Measurements from ENCODE around the gene MAN1C1. TPM values are rescaled to one million over a fixed set of nuclear protein-coding genes. Genes with fewer than 3 reads are reported as not detected.

Gene MAN1C1
- total RNA-seq, 2 donors from 2014 or later = 4.4 to 10.9 TPM

DNA sequence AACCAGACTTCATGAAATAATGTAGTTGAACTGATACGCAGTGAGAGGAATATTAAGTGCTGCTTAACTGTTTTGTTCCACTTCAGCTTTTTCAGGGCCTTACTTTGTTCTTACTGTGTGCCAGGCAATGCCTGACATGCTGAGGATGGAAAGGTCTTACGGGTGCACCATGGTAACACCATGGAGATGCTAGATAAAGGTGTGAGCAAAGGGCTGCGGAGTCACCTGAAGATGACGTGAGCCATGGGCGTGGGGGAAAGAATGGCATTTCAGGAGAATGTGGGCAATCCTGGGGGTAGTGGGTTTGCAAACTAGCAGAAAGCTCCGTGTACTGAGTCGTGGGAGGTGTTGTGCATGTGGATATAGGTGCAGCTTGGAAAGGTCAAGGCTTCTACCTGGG is 27.3 kb downstream of the MAN1C1 start:
- H3K27me3 ChIP-seq = no peaks in the 10 kb centered on the region
- H3K27ac ChIP-seq = no peak overlapping the region
- intact Hi-C loops (cut with DNase I) = no loop called here
- no peak overlapping the region for H3K4me3 ChIP-seq
- H3K36me3 ChIP-seq (replicated peaks in 1 of 2; ENCODE audit: insufficient read depth in 1 of 2, low read depth in 2 of 2) = no peaks in the 10 kb centered on the region
- no peaks in the 10 kb centered on the region for H3K4me1 ChIP-seq
- TF ChIP-seq, protein P1, sequence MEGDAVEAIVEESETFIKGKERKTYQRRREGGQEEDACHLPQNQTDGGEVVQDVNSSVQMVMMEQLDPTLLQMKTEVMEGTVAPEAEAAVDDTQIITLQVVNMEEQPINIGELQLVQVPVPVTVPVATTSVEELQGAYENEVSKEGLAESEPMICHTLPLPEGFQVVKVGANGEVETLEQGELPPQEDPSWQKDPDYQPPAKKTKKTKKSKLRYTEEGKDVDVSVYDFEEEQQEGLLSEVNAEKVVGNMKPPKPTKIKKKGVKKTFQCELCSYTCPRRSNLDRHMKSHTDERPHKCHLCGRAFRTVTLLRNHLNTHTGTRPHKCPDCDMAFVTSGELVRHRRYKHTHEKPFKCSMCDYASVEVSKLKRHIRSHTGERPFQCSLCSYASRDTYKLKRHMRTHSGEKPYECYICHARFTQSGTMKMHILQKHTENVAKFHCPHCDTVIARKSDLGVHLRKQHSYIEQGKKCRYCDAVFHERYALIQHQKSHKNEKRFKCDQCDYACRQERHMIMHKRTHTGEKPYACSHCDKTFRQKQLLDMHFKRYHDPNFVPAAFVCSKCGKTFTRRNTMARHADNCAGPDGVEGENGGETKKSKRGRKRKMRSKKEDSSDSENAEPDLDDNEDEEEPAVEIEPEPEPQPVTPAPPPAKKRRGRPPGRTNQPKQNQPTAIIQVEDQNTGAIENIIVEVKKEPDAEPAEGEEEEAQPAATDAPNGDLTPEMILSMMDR (IDR thresholded peaks at IDR 0.05) = no peak
- no peak for TF ChIP-seq POLR2A (IDR thresholded peaks at IDR 0.05)
- ATAC-seq = no peak
- 81 to 83% methylated on average over 7 of the region's 7 CpGs for WGBS, 2 donors
- H3K9me3 ChIP-seq = no peaks in the 10 kb centered on the region
- DNase-seq = no peak

DNA sequence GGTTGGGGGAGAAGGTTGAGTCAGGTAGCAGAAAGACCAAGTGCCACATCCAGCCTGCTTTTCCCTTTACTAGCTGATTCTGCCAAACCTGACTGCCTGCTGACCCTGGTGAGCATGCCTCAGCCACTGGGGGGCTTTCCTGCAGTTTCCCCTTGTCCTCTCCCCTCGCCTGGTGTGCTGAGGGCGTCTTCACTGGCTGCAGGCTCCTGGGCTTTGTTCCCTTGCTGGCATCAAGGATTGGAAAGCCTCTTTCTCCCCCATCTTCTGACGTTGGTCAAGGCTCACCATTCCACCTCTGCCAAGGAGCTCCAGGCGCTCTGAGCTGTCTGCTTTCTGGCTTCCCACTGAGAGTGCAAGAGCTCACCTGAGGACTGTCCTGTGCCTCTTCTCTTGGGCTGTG is 28.4 kb downstream of the MAN1C1 start:
- Histone ChIP-seq H3K4me3 (no peak overlapping the region), H3K27ac (no peak overlapping the region), H3K27me3 (no peaks in the 10 kb centered on the region), H3K36me3 (replicated peaks in 1 of 2; ENCODE audit: insufficient read depth in 1 of 2, low read depth in 2 of 2) (no peaks in the 10 kb centered on the region), H3K9me3 (no peaks in the 10 kb centered on the region), H3K4me1 (no peaks in the 10 kb centered on the region)
- intact Hi-C loops (cut with DNase I) = no loop called here
- ATAC-seq = no peak
- TF ChIP-seq, protein P1 (IDR thresholded peaks at IDR 0.05) = no peak
- TF ChIP-seq POLR2A (IDR thresholded peaks at IDR 0.05) = no peak
- DNase-seq = no peak
- WGBS, 2 donors = 79 to 90% methylated on average over 4 of the region's 4 CpGs

DNA sequence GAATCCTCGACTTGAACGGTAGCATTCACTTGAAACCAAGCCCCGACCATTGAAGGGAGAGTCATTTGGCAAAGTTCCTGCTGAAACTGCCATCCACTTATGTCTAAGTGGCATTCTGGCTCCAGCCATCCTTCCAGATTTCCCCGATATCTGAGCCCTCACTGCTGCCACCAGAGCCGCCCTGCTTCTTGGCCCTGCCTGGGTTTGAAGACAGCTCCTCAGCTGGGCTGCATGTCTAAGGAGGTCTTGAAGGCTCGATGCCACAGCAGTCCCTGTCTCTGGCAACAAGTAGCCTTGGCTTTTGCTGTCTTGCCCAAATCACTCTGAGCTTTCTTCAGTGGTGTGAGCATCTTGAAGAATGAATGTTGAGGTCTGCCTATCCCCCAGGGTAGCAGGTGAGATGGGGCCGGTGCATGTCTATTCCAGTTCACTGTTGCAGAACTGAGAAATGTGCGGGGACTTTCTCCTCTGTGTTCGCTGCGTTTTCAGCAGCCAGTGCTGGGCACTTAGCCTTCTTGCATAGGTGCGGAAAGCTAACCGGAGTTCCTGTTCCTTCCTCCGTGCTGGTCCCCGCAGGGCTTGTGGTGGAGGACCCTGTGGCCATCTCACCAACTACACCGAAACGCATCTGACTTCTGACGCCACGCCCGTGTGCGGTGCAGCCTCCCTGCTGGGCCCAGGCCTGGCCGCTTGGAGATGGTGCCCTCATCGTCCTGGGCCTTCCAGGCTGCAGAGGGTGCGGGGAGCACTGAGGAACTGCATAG is 29.2 kb downstream of the MAN1C1 start:
- 91 to 97% methylated on average over 19 to 23 of the region's 23 CpGs for WGBS, 2 donors
- no peaks in the 10 kb centered on the region for H3K9me3 ChIP-seq
- H3K36me3 ChIP-seq (replicated peaks in 1 of 2; ENCODE audit: insufficient read depth in 1 of 2, low read depth in 2 of 2) = no peaks in the 10 kb centered on the region
- TF ChIP-seq, protein P1 (IDR thresholded peaks at IDR 0.05) = no peak
- no peak for TF ChIP-seq POLR2A (IDR thresholded peaks at IDR 0.05)
- no peaks in the 10 kb centered on the region for H3K4me1 ChIP-seq
- DNase-seq (no peak), ATAC-seq (no peak)
- intact Hi-C loops (cut with DNase I) = no loop called here
- no peak overlapping the region for H3K4me3 ChIP-seq
- no peak overlapping the region for H3K27ac ChIP-seq
- no peaks in the 10 kb centered on the region for H3K27me3 ChIP-seq

DNA sequence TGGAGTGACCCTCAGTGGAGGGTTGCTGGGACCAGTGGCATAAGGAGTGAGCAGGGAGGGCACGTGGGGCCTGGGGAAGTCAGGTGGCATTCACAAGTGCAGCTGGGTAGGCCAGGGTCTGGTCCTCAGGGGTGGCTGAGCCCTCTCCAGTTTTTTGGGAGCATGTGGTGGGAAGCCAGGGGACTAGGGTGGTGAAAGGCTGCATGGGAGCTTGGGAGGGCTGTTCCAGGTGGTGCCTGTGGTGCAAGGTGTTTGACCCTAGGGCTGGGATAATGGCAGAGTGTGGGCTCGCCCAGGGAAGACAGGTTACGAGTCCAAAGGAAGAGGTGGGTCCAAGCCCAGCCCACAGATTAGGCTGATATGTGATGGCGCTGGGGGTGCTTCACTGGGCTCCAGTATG is 30.5 kb downstream of the MAN1C1 start:
- no peak for ATAC-seq
- no peaks in the 10 kb centered on the region for H3K27me3 ChIP-seq
- no peaks in the 10 kb centered on the region for H3K9me3 ChIP-seq
- H3K4me1 ChIP-seq = no peaks in the 10 kb centered on the region
- no peak for DNase-seq
- intact Hi-C loops (cut with DNase I) = no loop called here
- TF ChIP-seq POLR2A (IDR thresholded peaks at IDR 0.05) = no peak
- TF ChIP-seq, protein P1 (IDR thresholded peaks at IDR 0.05) = no peak
- no peaks in the 10 kb centered on the region for H3K36me3 ChIP-seq (replicated peaks in 1 of 2; ENCODE audit: insufficient read depth in 1 of 2, low read depth in 2 of 2)
- H3K27ac ChIP-seq = no peak overlapping the region
- WGBS, 2 donors = 83 to 94% methylated on average over 4 of the region's 4 CpGs
- H3K4me3 ChIP-seq = no peak overlapping the region

DNA sequence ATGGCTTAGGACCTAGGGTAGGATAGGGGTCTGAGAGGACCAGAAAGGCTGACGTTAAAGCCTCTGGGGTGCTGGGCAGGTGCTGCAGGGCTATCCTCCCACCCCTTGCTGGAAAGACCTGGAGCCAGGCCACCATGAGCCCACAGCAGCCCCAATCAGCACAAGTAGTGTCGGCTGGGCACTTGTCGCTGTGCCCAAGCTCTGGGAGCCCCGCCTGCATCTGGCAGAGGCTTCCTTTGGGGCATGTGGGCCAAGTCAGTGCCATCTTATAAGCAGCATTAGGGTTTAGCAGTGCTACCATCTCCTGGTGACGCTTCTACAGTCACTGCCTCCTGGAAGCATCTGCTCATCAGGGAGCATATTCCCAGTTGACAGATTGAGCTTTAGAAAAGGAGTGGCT is 31.3 kb downstream of the MAN1C1 start:
- 82 to 83% methylated on average over 4 to 5 of the region's 5 CpGs for WGBS, 2 donors
- intact Hi-C loops (cut with DNase I) = no loop called here
- Histone ChIP-seq H3K9me3 (no peaks in the 10 kb centered on the region), H3K27me3 (no peaks in the 10 kb centered on the region), H3K4me1 (no peaks in the 10 kb centered on the region), H3K36me3 (replicated peaks in 1 of 2; ENCODE audit: insufficient read depth in 1 of 2, low read depth in 2 of 2) (no peaks in the 10 kb centered on the region), H3K4me3 (no peak overlapping the region), H3K27ac (no peak overlapping the region)
- no peak for DNase-seq
- TF ChIP-seq, protein P1 (IDR thresholded peaks at IDR 0.05) = no peak
- no peak for TF ChIP-seq POLR2A (IDR thresholded peaks at IDR 0.05)
- no peak for ATAC-seq

All from body of pancreas (tissue), 4 donors.